ENCODE results near the gene LDOC1.

DNA sequence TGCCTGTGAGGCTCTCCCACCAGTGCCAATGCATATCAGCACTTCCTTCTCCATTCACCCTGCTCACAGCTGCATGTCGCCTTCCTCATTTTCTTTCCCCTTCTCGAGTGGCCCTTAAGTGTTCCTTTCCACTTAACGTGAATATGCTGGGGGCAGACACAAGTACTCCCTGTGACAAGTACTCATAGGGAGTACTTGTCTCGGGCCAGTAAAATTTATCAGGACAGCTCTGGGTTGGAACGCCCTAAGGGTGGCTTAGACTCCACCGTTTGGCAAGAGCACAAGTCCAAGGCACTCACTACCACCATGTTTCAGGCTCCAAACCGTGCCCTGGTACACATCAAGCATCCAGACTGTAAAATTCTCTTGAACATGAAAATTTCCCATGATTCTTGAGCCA lies 3.9 kb upstream of the LDOC1 start:
- TF ChIP-seq, protein P1, sequence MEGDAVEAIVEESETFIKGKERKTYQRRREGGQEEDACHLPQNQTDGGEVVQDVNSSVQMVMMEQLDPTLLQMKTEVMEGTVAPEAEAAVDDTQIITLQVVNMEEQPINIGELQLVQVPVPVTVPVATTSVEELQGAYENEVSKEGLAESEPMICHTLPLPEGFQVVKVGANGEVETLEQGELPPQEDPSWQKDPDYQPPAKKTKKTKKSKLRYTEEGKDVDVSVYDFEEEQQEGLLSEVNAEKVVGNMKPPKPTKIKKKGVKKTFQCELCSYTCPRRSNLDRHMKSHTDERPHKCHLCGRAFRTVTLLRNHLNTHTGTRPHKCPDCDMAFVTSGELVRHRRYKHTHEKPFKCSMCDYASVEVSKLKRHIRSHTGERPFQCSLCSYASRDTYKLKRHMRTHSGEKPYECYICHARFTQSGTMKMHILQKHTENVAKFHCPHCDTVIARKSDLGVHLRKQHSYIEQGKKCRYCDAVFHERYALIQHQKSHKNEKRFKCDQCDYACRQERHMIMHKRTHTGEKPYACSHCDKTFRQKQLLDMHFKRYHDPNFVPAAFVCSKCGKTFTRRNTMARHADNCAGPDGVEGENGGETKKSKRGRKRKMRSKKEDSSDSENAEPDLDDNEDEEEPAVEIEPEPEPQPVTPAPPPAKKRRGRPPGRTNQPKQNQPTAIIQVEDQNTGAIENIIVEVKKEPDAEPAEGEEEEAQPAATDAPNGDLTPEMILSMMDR (IDR thresholded peaks at IDR 0.05): no peak
- TF ChIP-seq POLR2A (IDR thresholded peaks at IDR 0.05): no peak

Measured in vagina (tissue), 2 donors.